Left colon (tissue), 2 donors: ENCODE results near the gene IL17RD. TPM values are rescaled to one million over a fixed set of nuclear protein-coding genes. Genes with fewer than 3 reads are reported as not detected.
A peak's percentile ranks its signal among the peaks of the same experiment; 100 is the strongest.

ENCODE experiments used
- ATAC-seq: fragments of 200-7000 bp; cut with Tn5 transposase; one replicate; pipeline ENCODE4 v1.9.1; 2020; ENCODE audit warnings: mild to moderate bottlenecking, moderate library complexity
- DNase-seq, 2 donors: peaks; one replicate each; pipeline ENCODE4 v3.0.0-alpha.2; 2020
- intact Hi-C, 2 donors: fragments of 100-400 bp; cut with DNase I in 1 of 2; cut with micrococcal nuclease in 1 of 2; formaldehyde crosslinking; loops; one replicate each; pipeline versions ENCODE4 v1.11.2 to v1.14.0; 2022; cut with DNase I, micrococcal nuclease
- total RNA-seq, 2 donors: library from RNA; stranded (reverse); fragmentation: NEBNext Ultra II Directional; extraction: Animal tissue kit (Norgen Biotek cat#: 25700); gene quantifications; one replicate each; pipeline ENCODE4 v1.2.1, GENCODE V29; 2021
- donor health status: DM: no; HTN: no; CAD: no.
- donor health status: DM: yes; HTN: yes; CAD: no.

IL17RD gene
- total RNA-seq, 2 donors from 2014 or later: 0.85 to 2.7 TPM

GRCh38 chr3:57160765-57161538 is 4.2 kb downstream of the IL17RD start:
- ATAC-seq: peak; percentile 22
- intact Hi-C loops: no loop called here

GRCh38 chr3:57160076-57160764 is 4.9 kb downstream of the IL17RD start:
- no peak for ATAC-seq
- DNase-seq: no peak
- intact Hi-C loops: no loop called here

More at GRCh38 chr3:57160765-57161538, 4.2 kb downstream of the IL17RD start:
- DNase-seq: no peak

GRCh38 chr3:57158813-57159738 is 6.1 kb downstream of the IL17RD start:
- peak in 1 of 2 donors; percentile 21 for DNase-seq
- intact Hi-C loops: no loop called here
- peak; percentile 92 for ATAC-seq

- intact Hi-C loops: no loop called here
- ATAC-seq (no peak), DNase-seq (no peak)
Measured at GRCh38 chr3:57158325-57158724, 6.8 kb downstream of the IL17RD start.

GRCh38 chr3:57157545-57157944 is 7.6 kb downstream of the IL17RD start:
- ATAC-seq: no peak
- no peak for DNase-seq
- intact Hi-C loops: no loop called here

- ATAC-seq (no peak), DNase-seq (no peak)
- intact Hi-C loops: no loop called here
Measured at GRCh38 chr3:57155310-57155643, 9.9 kb downstream of the IL17RD start.

GRCh38 chr3:57154470-57155309 is 10.5 kb downstream of the IL17RD start:
- no peak for DNase-seq
- intact Hi-C loops: no loop called here
- ATAC-seq: no peak

GRCh38 chr3:57152151-57153143 is 12.7 kb downstream of the IL17RD start:
- ATAC-seq (no peak), DNase-seq (no peak)
- intact Hi-C loops: no loop called here

- intact Hi-C loops: no loop called here
- no peak for DNase-seq
- no peak for ATAC-seq
Measured at GRCh38 chr3:57151749-57152148, 13.4 kb downstream of the IL17RD start.

GRCh38 chr3:57151021-57151449 is 14.1 kb downstream of the IL17RD start:
- ATAC-seq (no peak), DNase-seq (no peak)
- intact Hi-C loops: no loop called here

GRCh38 chr3:57150113-57150581 is 15.0 kb downstream of the IL17RD start:
- no peak for DNase-seq
- intact Hi-C loops: no loop called here
- no peak for ATAC-seq

- intact Hi-C loops: no loop called here
- ATAC-seq: no peak
- no peak for DNase-seq
Measured at GRCh38 chr3:57147071-57147470, 18.1 kb downstream of the IL17RD start.

GRCh38 chr3:57145852-57146251 is 19.3 kb downstream of the IL17RD start:
- intact Hi-C loops: no loop called here
- no peak for DNase-seq
- ATAC-seq: no peak

- DNase-seq: no peak
- intact Hi-C loops: no loop called here
- no peak for ATAC-seq
Measured at GRCh38 chr3:57144952-57145351, 20.2 kb downstream of the IL17RD start.

- intact Hi-C loops: no loop called here
- no peak for ATAC-seq
Measured at GRCh38 chr3:57143886-57144459, 21.2 kb downstream of the IL17RD start.

GRCh38 chr3:57142411-57142723 is 22.8 kb downstream of the IL17RD start:
- DNase-seq (no peak), ATAC-seq (no peak)
- intact Hi-C loops: no loop called here

More at GRCh38 chr3:57143886-57144459, 21.2 kb downstream of the IL17RD start:
- DNase-seq: no peak

- no peak for ATAC-seq
- no peak for DNase-seq
- intact Hi-C loops: no loop called here
Measured at GRCh38 chr3:57141719-57142410, 23.3 kb downstream of the IL17RD start.
